ENCODE measurements around the gene RPL29.

RPL29 gene

DNA sequence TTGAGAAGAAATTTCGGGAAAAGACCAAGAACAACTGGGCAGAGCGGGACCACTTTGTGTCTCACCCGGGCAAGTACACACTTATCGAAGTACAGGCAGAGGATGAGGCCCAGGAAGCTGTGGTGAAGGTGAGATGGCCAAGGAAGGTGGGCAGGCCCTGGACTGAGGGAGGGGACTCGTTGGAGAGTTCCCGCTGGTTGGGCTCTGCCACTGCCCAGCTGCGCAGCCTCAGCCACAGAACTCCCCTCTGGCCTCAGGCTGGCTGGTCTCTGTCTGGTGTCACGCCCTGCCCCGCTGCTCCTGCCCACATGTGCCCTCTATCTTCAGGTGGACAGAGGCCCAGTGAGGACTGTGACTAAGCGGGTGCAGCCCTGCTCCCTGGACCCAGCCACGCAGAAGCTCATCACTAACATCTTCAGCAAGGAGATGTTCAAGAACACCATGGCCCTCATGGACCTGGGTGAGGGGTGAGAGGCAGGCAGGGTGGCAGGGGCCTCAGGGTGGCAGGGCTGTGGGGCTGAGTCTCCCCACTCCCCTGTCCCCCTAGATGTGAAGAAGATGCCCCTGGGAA, 51.2 kb downstream of the RPL29 start:
- DNase-seq = no peak
